Thoracic aorta (tissue), 2 donors: Measurements from ENCODE around the gene PGAM2. TPM values are rescaled to one million over a fixed set of nuclear protein-coding genes. Genes with fewer than 3 reads are reported as not detected.

Source experiments
- ATAC-seq: fragments of 150-250 bp; one replicate; pipeline ENCODE4 v1.8.0; 2017; ENCODE audit warnings: low read depth; ENCODE audit not compliant: insufficient number of reproducible peaks, low FRiP score
- DNase-seq: peaks from one replicate; pipeline ENCODE4 v3.0.0-alpha.2; 2020; ENCODE audit warnings: low spot score
- H3K27ac ChIP-seq, 2 donors: fragments of 200-600 bp; sonication (generic); 1 replicate in 1 of 2; 2 replicates in 1 of 2; pipeline ENCODE4 v1.5.1; 2016; ENCODE audit warnings: mild to moderate bottlenecking in 2 of 2, moderate library complexity in 2 of 2
- H3K27me3 ChIP-seq: fragments of 200-600 bp; sonication (generic); replicated peaks from 2 replicates; pipeline ENCODE4 v1.6.0; 2016; ENCODE audit warnings: mild to moderate bottlenecking; ENCODE audit not compliant: insufficient read depth
- H3K36me3 ChIP-seq: fragments of 200-600 bp; sonication (generic); one replicate; pipeline ENCODE4 v1.5.1; 2016
- H3K4me1 ChIP-seq, 2 donors: fragments of 200-600 bp; sonication (generic); 1 replicate in 1 of 2; 2 replicates in 1 of 2; pipeline versions ENCODE4 v1.5.1 to v1.6.0; 2016; ENCODE audit warnings: low read depth in 2 of 2, mild to moderate bottlenecking in 1 of 2; ENCODE audit not compliant: control insufficient read depth in 1 of 2
- H3K4me3 ChIP-seq: fragments of 200-600 bp; sonication (generic); 2 replicates; pipeline ENCODE4 v1.5.1; 2016; ENCODE audit warnings: mild to moderate bottlenecking
- H3K9me3 ChIP-seq: fragments of 200-600 bp; sonication (generic); 2 replicates; pipeline ENCODE4 v1.5.1; 2016
- CTCF ChIP-seq: fragments of 200-600 bp; sonication (generic); IDR thresholded peaks from one replicate; pipeline ENCODE4 v1.5.1; 2019; ENCODE audit warnings: antibody characterized with exemption
- total RNA-seq, 2 donors: library from RNA; depleted of rRNA; stranded (reverse); fragments of >200 nt; gene quantifications; one replicate each; pipeline versions ENCODE4 v1.1.0 to v1.2.3, GENCODE V29; 2016

PGAM2 gene
- total RNA-seq, 2 donors from 2014 or later = 1.8 to 9.5 TPM

GRCh38 chr7:44063894-44064651, 1.3 kb downstream of the PGAM2 start:
- DNase-seq (no peak), ATAC-seq (no peak)
- TF ChIP-seq CTCF = no peak

GRCh38 chr7:44063547-44063893, 1.8 kb downstream of the PGAM2 start:
- Histone ChIP-seq H3K27me3 (no peaks in the 10 kb centered on the region), H3K27ac (no peak overlapping the region), H3K36me3 (peaks cover 34% of the 10 kb centered on the region), H3K9me3 (no peaks in the 10 kb centered on the region), H3K4me1 (peaks cover 10 to 35% of the 10 kb centered on the region in 2 donors), H3K4me3 (no peak overlapping the region)
- no peak for TF ChIP-seq CTCF
- ATAC-seq (no peak), DNase-seq (no peak)

More at GRCh38 chr7:44063894-44064651, 1.3 kb downstream of the PGAM2 start:
- peaks cover 29% of the 10 kb centered on the region for H3K36me3 ChIP-seq
- no peaks in the 10 kb centered on the region for H3K27me3 ChIP-seq
- H3K4me1 ChIP-seq = peaks cover 10 to 35% of the 10 kb centered on the region in 2 donors
- H3K27ac ChIP-seq = no peak overlapping the region
- no peaks in the 10 kb centered on the region for H3K9me3 ChIP-seq
- H3K4me3 ChIP-seq = no peak overlapping the region

GRCh38 chr7:44062903-44063295, 2.5 kb downstream of the PGAM2 start:
- no peaks in the 10 kb centered on the region for H3K27me3 ChIP-seq
- TF ChIP-seq CTCF = no peak
- DNase-seq (no peak), ATAC-seq (no peak)
- H3K4me1 ChIP-seq = peaks cover 10 to 35% of the 10 kb centered on the region in 2 donors
- H3K4me3 ChIP-seq = no peak overlapping the region
- H3K27ac ChIP-seq = no peak overlapping the region
- no peaks in the 10 kb centered on the region for H3K9me3 ChIP-seq
- peaks cover 41% of the 10 kb centered on the region for H3K36me3 ChIP-seq

- peaks cover 10 to 35% of the 10 kb centered on the region in 2 donors for H3K4me1 ChIP-seq
- no peak for DNase-seq
- peaks cover 46% of the 10 kb centered on the region for H3K36me3 ChIP-seq
- H3K9me3 ChIP-seq = no peaks in the 10 kb centered on the region
- no peak for TF ChIP-seq CTCF
- no peaks in the 10 kb centered on the region for H3K27me3 ChIP-seq
- no peak overlapping the region for H3K4me3 ChIP-seq
- no peak for ATAC-seq
- H3K27ac ChIP-seq = no peak overlapping the region
Measured at GRCh38 chr7:44062180-44062902, 3.0 kb downstream of the PGAM2 start.

- Histone ChIP-seq H3K4me3 (no peak overlapping the region), H3K27me3 (no peaks in the 10 kb centered on the region), H3K36me3 (peaks cover 52% of the 10 kb centered on the region), H3K4me1 (peaks cover 10 to 34% of the 10 kb centered on the region in 2 donors), H3K9me3 (no peaks in the 10 kb centered on the region), H3K27ac (no peak overlapping the region)
- TF ChIP-seq CTCF = no peak
- DNase-seq (no peak), ATAC-seq (no peak)
Measured at GRCh38 chr7:44061645-44062179, 3.7 kb downstream of the PGAM2 start.
